GM10266 (cell line): ENCODE measurements around the gene OGFOD3.

Experiments used
- DNase-seq: peaks from one replicate; pipeline ENCODE4 v3.0.0; 2012; ENCODE audit errors: extremely low spot score
- TF ChIP-seq, protein P1 (sequence below): IDR thresholded peaks from 2 replicates; pipeline ENCODE4 v1.5.1; 2012; ENCODE audit warnings: mild to moderate bottlenecking, low read depth; ENCODE audit not compliant: control insufficient read depth, insufficient read depth; ENCODE audit errors: missing control alignments

Gene OGFOD3

DNA sequence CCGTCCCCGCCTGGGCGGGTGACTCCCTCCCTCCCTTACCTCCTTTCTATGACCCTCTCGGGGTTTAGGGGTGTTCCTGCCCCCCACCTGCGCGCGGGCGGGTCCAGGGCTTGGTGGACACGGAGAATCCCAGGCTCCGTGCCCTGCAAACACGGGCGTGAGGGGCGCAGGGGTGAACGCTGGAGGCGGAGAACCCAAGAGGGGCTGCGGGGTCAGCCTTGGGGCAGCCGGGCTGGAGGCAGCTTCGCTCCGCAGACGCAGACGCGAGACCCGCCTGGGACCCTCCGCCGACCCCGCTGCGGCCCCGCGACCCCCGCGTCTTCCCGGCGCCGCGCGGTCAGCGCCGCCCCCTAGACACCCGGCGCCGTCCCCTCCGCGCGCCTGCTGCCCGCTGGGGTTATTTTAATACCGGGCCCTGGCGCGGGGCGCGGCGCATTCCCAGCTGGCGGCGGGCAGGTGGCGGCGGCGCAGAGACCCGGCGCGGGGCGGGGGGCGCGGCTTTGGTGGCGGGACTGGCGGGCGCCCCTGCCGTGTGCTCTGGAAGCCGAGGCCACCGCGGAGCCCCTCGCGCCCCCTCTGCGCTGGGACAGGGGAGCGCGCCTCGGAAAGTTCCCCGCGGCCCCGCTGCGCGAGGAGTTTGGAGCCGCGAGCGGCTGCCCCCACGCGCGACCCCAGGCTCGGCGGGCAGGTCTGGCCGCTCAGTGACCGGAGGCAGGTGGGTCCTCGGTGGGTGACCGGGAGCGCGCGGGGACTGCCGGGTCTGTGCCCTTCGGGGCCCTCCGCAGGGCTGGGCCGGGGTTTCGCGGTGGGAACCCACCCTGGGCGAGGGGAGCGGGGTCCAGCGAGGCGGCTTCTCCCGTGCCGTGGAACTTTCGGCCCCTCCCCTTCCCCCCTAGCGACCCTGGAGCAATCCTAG lies 46.8 kb downstream of the OGFOD3 start, which contains the start of gene UTS2R:
Gene UTS2R, plus strand, starts transcription at position 433 of the 916 bp plus-strand sequence. CDS start 2,560 bp downstream, outside the sequence.
- TF ChIP-seq, protein P1, sequence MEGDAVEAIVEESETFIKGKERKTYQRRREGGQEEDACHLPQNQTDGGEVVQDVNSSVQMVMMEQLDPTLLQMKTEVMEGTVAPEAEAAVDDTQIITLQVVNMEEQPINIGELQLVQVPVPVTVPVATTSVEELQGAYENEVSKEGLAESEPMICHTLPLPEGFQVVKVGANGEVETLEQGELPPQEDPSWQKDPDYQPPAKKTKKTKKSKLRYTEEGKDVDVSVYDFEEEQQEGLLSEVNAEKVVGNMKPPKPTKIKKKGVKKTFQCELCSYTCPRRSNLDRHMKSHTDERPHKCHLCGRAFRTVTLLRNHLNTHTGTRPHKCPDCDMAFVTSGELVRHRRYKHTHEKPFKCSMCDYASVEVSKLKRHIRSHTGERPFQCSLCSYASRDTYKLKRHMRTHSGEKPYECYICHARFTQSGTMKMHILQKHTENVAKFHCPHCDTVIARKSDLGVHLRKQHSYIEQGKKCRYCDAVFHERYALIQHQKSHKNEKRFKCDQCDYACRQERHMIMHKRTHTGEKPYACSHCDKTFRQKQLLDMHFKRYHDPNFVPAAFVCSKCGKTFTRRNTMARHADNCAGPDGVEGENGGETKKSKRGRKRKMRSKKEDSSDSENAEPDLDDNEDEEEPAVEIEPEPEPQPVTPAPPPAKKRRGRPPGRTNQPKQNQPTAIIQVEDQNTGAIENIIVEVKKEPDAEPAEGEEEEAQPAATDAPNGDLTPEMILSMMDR, result no peak
- DNase-seq, result no peak

DNA sequence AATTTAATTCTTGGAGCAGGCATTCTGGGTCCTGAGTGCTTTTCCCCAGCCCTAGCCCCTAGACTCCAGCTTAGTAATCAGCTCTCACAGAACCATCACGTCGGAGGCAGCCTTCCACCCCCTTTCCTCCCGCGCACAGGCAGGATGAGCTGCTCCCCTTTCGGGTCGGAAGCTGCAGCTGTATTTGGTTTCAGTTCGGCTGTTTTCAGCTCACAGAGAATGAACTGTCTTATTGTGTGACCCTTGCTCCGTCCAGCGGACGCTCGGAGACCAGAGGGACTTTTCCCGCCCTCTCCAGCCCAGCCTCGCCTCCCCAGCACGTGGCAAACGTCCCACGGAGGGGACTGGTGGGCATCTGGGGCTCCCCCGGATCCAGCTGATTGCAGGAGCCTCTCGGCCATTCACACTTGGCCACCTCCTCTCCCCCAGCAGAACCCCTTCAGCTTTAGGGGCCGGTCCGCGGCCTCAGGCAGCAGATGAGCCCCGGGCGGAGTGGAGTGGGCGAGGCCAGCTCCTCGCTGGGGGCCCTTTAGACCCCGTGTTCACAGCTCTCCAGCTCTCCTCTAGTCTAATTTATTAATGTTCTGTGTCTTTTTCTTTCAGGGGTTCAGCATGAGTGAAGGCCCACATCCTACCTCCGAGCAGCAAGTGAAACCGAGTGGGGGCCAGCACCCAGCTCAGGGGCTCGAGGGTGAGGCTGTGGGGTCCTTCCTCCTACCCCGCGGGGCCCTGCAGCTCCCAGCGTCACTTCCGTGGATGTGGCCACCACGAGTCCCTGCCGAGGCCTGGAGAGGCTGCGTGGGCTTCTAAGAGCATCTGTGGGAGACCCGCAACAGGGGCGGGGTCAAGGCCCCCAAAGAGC lies 47.7 kb downstream of the OGFOD3 start:
- TF ChIP-seq, protein P1, result no peak
- no peak for DNase-seq

DNA sequence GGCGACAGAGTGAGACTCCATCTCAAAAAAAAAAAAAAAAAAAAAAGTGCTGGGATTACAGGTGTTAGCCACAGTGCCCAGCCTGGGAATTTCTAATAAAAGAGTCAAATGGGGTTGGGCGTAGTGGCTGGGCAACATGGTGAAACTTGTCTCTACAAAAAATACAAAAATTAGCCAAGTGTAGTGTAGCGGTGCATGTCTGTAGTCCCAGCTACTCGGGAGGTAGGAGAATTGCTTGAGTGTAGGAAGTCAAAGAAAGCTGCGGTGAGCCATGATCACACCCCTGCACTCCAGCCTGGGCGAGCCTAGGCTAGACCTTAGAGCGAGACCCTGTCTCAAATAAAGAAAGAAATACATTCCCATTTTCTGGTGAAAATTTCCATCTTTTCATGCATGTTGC lies 49.2 kb downstream of the OGFOD3 start:
- DNase-seq, result no peak
- TF ChIP-seq, protein P1, result no peak

DNA sequence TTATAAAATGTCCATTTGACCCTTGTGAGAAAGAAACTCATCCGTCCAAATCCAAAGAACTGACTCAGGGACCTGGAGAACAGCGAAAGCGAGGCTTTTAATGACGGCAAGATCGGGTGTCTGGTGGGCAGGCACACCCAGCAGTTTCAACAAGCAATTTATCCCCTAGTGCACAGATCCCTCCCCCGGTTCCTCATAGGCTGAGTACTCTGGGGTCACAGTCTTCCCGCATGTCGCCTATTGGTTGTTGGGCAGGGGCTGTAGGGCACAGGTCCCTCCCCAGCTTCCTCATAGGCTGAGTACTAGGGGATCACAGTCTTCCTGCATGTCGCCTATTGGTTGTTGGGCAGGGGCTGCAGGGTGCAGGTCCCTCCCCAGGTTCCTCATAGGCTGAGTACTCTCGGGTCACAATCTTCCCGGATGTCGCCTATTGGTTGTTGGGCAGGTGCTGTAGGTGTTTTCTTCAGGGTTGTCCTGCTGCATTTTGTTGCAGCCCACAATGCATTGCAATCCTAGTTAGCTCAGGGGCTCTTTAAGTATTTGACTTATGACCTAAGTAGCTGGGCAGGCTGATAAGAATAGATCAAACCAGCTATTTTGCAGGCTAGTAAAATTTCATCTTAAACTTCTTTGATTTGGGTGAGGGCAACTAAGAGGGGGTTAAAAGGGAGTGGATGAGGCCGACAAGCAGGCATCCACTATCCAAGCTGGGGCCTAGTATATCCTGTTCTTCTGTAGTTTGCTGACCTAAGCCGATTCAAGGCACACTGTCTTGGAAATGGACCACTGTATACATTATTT lies 50.5 kb downstream of the OGFOD3 start:
- DNase-seq, result no peak
- TF ChIP-seq, protein P1, result no peak

DNA sequence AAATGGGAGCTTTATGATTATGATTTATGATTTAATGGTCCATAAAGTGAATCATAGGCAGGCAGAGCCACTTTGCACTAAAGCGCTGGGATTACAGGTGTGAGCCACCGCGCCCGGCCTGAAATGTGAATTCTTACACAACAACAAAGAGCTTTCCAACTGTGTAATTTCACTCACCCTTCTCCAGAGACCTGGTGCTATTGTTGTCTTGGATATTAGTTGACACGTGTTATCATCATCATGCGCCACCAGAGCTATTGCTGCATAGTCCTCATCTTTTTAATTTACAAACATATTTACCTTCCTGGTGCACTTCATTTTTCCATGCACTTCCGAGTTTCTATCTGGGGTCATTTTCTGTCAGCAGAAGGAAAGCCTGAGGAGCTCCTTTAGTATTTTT lies 51.6 kb downstream of the OGFOD3 start:
- TF ChIP-seq, protein P1, result no peak
- no peak for DNase-seq

DNA sequence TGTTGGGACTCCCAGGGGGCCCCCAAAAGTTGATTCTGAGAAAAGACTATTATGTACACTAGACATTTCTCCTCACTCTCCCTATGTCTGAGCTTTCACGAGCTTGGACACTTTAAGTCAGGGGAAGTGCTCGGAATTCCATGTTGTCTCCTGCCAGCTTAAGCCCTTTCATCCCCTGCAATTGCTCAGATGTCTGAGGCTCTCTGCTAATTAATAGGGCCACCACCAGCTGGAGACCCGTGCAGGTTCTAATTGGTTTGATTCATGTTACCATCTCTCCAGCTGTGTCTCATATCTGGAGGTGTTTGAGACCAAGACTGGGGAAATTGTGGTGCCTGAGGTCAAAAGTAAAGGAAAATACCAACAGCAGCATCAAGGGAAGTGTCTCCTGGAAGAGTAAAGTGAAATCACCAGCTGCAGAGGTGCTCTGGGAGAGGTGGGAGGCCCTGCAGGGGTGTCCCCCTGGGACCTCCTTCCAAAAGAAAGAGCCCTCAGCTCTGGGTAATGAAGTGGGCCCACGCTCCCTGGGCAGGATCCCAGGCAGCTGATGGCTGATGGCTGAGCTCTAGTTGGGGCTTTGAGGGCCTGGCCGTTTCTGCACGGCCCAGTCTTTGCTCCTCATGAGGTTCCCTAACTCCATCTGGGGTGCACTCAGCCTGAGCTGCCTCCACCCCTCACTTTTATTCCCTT lies 52.6 kb downstream of the OGFOD3 start:
- TF ChIP-seq, protein P1, result no peak
- DNase-seq, result no peak
